HuH-7.5 (cell line): Measurements from ENCODE around the gene GLIS1.
"Not testable (repeated sequence)": the region's sequence is repeated elsewhere in the genome, so short reads cannot be mapped to it uniquely, and the experiment has no call there.

Source experiments
- DNase-seq: peaks from one replicate; pipeline ENCODE4 v3.0.0; 2011; ENCODE audit warnings: low spot score

Gene GLIS1

GRCh38 chr1:53739109-53739681 lies at the start of gene GLIS1:
TSS of gene GLIS1 (minus strand) at chr1:53739164. CDS start at chr1:53738064, 1,100 bp downstream.
- peak; percentile 97 for DNase-seq

DNA sequence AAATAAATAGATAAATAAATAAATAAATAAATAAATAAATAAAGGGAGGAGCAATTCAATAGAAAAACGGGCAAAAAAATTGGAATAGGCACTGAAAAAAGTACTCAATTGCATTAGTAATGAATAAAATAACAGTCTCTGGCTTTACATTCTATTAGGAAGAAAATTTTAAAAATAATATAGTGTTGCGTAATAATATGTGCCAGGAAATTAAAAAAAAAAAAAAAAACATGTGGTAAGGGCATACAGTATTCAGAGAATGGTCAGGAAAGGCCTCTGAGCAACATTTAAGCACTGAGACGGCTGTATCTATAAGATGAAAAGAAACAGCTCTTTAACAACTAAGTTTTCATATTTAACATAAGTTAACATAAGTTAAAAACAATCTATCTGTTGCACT lies 48.7 kb upstream of the GLIS1 start:
- DNase-seq = no peak

GRCh38 chr1:53783056-53783455 lies 44.1 kb upstream of the GLIS1 start:
- DNase-seq = no peak

- DNase-seq = no peak
Observed at GRCh38 chr1:53781654-53782053, 42.7 kb upstream of the GLIS1 start.

GRCh38 chr1:53777272-53777671 lies 38.3 kb upstream of the GLIS1 start:
- DNase-seq = no peak

- no peak for DNase-seq
Observed at GRCh38 chr1:53771648-53772047, 32.7 kb upstream of the GLIS1 start.

GRCh38 chr1:53769780-53770179 lies 30.8 kb upstream of the GLIS1 start:
- DNase-seq = no peak

DNA sequence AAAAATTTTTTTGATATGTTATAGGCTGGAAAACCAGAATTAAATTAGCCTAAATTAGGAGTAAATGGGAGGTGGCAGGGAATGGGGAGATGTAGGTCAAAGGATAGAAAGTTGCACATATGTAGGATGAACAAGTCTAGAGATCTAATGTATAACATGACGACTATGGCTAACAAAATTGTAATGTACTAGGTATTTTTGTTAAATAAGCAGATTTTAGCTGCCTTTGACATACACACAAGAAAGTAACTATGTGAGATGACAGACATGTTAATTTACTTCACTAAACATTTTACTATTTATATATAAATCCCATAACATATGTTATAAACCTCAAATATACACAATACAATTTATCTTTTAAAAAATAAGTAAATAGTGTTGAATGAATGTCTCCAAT lies 30.2 kb upstream of the GLIS1 start:
- no peak for DNase-seq

- no peak for DNase-seq
Observed at GRCh38 chr1:53766831-53767405, 28.0 kb upstream of the GLIS1 start.

DNA sequence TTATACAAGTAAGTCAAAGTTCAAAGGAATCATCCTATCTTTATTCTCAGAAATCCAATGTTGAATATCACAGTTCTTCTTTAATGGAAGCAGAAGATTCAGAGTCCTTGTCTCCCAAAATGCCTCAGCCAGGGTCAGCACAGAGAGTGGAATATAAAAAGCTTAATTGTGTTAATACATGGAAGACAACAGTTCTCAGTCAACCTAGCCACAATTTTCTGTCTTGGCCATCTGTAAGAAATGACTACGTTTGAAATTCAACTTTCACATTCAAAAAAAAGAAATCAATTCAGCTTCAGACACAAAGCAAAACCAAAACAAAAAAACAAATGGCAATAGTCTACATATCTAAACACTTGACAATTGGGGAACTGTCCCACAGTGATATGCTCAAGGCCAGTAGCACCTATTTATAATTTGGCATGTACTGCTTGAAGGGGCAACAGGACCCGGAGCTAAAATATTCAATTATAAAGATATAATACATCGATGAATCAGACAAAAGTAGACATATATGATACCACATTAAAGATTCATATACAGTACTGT lies 27.3 kb upstream of the GLIS1 start:
- DNase-seq = no peak

GRCh38 chr1:53765657-53766056 lies 26.7 kb upstream of the GLIS1 start:
- no peak for DNase-seq

DNA sequence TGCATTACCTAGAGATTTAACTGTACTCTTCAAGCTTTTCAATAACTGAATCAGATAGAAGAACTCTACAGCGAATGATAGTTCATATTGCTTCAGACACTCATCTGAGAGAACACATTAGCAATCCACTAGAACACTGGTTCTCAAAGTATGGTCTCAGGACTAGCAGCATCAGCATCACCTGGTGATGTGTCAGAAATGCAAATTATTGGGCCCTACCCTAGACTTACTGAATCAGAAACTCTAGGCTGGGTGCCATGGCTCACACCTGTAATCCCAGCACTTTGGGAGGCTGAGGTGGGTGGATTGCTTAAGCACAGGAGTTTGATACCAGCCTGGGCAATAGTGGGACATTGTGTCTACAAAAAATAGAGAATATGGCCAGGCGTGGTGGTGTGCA lies 24.9 kb upstream of the GLIS1 start:
- DNase-seq = no peak

DNA sequence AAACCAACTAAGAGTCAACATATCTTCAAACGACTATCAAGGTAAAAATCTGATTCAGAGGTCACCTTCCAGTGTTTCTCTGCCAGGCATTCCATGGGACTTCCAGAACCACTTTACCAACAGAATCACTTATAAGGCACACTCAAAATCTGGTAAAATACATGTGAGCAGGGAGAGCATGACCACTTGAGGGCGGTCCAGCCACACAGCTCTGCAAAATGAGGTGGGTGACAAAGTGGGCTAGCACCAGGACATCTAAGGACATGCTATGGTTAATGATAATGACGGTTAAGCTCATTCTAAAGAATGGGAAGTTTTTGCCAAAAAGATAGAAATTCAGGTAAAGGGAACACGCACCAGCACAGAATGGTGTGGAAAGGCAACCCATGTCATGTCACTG lies 24.5 kb upstream of the GLIS1 start:
- no peak for DNase-seq

- not testable (repeated sequence) for DNase-seq
Observed at GRCh38 chr1:53760497-53760896, 21.5 kb upstream of the GLIS1 start.

- no peak for DNase-seq
Observed at GRCh38 chr1:53755874-53756273, 16.9 kb upstream of the GLIS1 start.

GRCh38 chr1:53754484-53755312 lies 15.7 kb upstream of the GLIS1 start:
- DNase-seq = no peak

DNA sequence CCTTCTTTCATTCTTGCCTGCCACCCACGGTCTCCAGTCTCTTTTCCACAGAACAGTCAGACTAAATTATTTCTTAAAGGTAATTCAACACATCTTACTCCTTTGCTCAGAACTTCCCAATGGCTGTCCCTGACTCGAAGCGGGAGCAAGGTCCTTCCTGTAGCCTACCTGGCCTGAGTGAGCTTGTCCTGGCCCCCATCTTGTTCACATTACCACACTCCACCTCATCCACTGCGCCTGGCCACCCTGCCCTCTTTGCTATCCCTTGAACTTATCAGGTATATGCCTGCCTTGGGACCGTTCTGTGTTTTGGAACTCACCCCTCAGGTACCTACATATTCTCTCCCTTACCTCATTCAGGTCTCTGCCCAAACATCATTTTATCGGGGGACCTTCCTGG lies 13.3 kb upstream of the GLIS1 start:
- no peak for DNase-seq

DNA sequence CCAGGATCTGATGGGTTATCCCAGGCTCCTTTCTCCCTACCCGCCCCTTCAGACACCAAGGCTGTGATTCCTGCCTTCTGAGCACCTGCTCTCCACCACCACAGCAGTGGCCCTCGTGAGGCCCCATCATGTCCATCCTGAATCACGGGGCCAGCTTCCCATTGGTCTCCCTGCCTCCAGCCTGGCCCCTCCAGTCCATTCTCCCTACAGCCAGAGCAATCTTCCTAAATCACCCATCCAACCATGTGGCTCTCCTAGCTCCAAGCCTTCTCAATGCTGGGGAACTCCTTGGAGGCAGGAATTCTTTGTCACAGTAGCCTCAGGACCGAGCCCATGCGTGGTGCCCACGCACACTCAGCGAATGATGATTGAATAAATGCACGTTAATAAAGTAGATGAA lies 8.9 kb upstream of the GLIS1 start:
- DNase-seq = no peak

GRCh38 chr1:53740621-53741105 lies 1.7 kb upstream of the GLIS1 start:
- no peak for DNase-seq

- DNase-seq = no peak
Observed at GRCh38 chr1:53738205-53739108, 507 bp downstream of the GLIS1 start.

DNA sequence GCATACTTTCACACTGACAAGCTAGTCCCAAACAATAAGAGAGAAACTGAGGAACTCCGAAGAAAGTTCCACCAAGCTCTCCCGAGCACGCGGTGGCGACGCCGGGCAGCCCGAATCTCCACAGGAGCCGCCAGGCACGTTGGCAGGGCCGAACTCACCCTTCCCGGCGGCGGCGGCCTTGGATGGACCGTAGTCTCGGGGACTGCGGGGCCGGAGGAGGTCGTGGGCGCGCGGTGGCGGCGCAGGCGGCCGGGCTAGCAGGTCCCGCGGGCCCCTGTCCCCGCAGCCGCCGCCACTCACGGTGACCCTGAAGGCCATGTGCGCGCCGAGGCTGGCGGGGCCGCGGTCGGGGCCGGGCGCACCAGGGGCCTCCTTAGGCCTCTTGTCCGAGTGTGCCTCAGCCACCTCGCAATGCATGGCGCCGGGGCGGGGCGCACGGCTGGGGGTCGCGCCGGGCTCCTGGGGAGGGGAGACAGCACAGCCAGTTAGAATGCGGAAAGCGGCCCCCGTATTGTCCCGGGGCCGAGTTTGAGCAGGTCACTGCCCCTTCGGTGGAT lies 1.2 kb downstream of the GLIS1 start:
- no peak for DNase-seq

GRCh38 chr1:53736290-53736689 lies 2.7 kb downstream of the GLIS1 start:
- no peak for DNase-seq
